HG03378 (cell line): ENCODE measurements around the gene BBLN.

Experiments used
- ATAC-seq: cut with Tn5 transposase; IDR thresholded peaks from one replicate; pipeline ENCODE4 v1.9.1; 2021; ENCODE audit warnings: mild to moderate bottlenecking, moderate library complexity; ENCODE audit not compliant: unreplicated experiment

Gene BBLN

DNA sequence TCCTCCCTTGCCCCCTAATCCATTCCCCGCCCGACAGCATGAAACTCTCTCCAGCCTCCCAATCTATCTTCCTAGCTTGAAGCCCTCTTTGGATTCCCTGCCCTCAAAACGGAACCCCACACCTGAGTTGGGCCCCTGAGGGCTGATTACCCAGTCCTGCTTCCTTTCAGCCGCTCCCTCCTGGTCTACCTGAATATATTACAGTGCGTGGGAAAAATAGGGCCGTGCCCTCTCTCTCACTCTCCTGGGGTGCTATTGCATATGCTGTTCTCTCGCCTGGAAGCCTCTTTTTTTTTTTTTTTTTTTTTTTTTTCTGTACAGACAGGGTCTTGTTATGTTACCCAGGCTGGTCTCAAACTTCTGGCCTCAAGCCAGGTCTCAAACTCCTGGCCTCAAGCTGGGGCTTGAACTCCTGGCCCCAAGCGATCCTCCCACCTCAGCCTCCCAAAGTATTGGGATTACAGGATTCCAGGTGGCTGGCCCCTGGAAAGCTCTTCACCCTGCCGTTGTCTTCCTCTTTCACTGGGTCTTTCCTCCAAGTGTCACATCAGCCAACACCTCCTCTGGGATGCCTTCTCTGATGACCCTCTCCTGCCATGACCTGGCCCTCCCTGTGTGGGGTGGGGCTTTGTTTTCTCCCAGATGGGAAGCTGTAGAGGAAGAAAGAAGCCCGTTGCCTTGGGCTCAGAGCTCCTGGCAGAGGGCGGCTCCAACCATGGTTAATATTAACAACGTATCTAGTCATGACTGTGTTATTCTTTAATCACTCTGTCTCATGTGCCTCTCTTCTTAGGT lies 51.3 kb downstream of the BBLN start:
- no peak for ATAC-seq

DNA sequence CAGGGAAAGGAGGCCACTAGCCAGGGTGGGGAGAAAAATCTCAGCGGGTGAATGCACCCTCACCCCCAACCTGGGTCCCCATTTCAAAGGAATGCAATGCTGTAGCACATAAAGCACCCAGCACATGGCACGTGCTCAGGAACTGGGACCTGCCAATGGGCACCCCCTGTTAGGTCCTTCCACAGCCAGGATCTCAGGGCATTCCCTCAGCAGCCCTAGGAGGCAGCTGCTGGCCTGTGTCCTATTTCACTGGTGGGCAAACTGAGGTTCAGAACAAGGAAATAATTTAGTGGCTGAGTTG lies 51.9 kb downstream of the BBLN start:
- ATAC-seq: no peak
